GM21381 (cell line): ENCODE measurements around the gene DLGAP1.
"Not testable (repeated sequence)": the region's sequence is repeated elsewhere in the genome, so short reads cannot be mapped to it uniquely, and the experiment has no call there.

Experiments
- ATAC-seq: cut with Tn5 transposase; IDR thresholded peaks from one replicate; pipeline ENCODE4 v1.9.1; 2021; ENCODE audit warnings: mild to moderate bottlenecking, moderate library complexity; ENCODE audit not compliant: unreplicated experiment

Gene DLGAP1

GRCh38 chr18:3615374-3615985 lies 839.6 kb downstream of the DLGAP1 start:
- ATAC-seq: no peak

- ATAC-seq: no peak
Observed at GRCh38 chr18:3612315-3612714, 842.8 kb downstream of the DLGAP1 start.

- ATAC-seq: no peak
Observed at GRCh38 chr18:3611313-3612090, 843.6 kb downstream of the DLGAP1 start.

GRCh38 chr18:3610813-3611212 lies 844.3 kb downstream of the DLGAP1 start:
- no peak for ATAC-seq

- ATAC-seq: no peak
Observed at GRCh38 chr18:3610188-3610708, 844.9 kb downstream of the DLGAP1 start.

GRCh38 chr18:3608488-3608887 lies 846.6 kb downstream of the DLGAP1 start:
- no peak for ATAC-seq

- not testable (repeated sequence) for ATAC-seq
Observed at GRCh38 chr18:3608099-3608453, 847.0 kb downstream of the DLGAP1 start.

- no peak for ATAC-seq
Observed at GRCh38 chr18:3607309-3608098, 847.6 kb downstream of the DLGAP1 start.

GRCh38 chr18:3606863-3607262 lies 848.2 kb downstream of the DLGAP1 start:
- not testable (repeated sequence) for ATAC-seq

GRCh38 chr18:3605954-3606443 lies 849.1 kb downstream of the DLGAP1 start:
- ATAC-seq: no peak

GRCh38 chr18:3605486-3605952 lies 849.6 kb downstream of the DLGAP1 start:
- ATAC-seq: no peak

- ATAC-seq: peak; percentile 84
Observed at GRCh38 chr18:3604498-3605408, 850.4 kb downstream of the DLGAP1 start.

GRCh38 chr18:3604235-3604497 lies 850.9 kb downstream of the DLGAP1 start:
- no peak for ATAC-seq

- no peak for ATAC-seq
Observed at GRCh38 chr18:3603421-3604234, 851.5 kb downstream of the DLGAP1 start.

- ATAC-seq: not testable (repeated sequence)
Observed at GRCh38 chr18:3601106-3601755, 853.9 kb downstream of the DLGAP1 start.

GRCh38 chr18:3599861-3600260 lies 855.2 kb downstream of the DLGAP1 start:
- ATAC-seq: no peak

GRCh38 chr18:3599195-3599594 lies 855.9 kb downstream of the DLGAP1 start:
- no peak for ATAC-seq

GRCh38 chr18:3598581-3598980 lies 856.5 kb downstream of the DLGAP1 start:
- ATAC-seq: no peak
